Measurements from ENCODE around the gene AMN. TPM values are rescaled to one million over a fixed set of nuclear protein-coding genes. Genes with fewer than 3 reads are reported as not detected.

AMN gene
- total RNA-seq, 1 experiment from 2014 or later, result 5.6 TPM

- no peak for DNase-seq (ENCODE audit: low spot score)
- no peak for TF ChIP-seq EZH2 (IDR thresholded peaks at IDR 0.05; ENCODE audit: borderline replicate concordance, low read depth, low read length, poor library complexity, severe bottlenecking)
- TF ChIP-seq, protein P1, sequence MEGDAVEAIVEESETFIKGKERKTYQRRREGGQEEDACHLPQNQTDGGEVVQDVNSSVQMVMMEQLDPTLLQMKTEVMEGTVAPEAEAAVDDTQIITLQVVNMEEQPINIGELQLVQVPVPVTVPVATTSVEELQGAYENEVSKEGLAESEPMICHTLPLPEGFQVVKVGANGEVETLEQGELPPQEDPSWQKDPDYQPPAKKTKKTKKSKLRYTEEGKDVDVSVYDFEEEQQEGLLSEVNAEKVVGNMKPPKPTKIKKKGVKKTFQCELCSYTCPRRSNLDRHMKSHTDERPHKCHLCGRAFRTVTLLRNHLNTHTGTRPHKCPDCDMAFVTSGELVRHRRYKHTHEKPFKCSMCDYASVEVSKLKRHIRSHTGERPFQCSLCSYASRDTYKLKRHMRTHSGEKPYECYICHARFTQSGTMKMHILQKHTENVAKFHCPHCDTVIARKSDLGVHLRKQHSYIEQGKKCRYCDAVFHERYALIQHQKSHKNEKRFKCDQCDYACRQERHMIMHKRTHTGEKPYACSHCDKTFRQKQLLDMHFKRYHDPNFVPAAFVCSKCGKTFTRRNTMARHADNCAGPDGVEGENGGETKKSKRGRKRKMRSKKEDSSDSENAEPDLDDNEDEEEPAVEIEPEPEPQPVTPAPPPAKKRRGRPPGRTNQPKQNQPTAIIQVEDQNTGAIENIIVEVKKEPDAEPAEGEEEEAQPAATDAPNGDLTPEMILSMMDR (conservative IDR thresholded peaks at IDR 0.05; ENCODE audit: low read depth, low read length), result no peak
Measured at GRCh38 chr14:102965971-102966655, 43.6 kb downstream of the AMN start.

DNA sequence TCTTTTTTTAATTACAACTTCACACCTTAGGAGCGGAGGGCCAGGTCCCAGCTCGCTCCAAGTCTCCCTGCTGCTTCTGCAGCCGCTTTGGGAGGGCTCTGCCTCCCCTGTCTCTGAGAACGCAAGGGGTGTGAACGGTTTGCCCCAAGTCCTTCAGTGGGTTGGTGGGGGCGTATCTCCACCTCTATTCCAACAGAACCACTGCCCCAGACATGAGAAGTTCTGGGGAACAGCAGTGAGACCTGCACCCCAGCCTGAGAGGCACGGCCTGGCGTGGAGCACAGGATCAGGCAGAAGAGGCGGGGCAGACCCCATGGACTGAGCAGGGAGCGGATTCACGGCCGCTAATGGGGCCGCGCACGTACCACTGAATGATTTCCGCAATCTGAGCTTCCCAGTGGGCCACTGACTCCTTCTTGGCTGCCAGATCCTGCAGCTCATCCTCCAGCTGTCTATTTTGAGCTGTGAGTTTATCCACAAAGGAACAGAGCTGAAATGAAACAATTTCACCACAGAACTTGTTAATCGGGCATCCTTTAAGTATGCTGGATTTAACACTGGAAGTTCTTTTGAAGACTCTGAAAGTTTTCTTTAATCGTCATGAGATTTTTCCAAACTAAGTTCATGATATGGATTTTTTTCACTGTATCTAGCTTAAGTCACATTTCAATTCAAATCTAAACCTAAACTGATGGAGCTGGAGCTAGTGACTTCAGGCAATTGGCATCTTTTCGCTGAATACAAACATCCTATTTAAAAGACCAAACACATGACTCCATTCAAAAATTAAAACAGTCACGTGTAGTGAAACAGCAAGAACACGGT is 44.4 kb downstream of the AMN start:
- H3K4me3 ChIP-seq (ENCODE audit: low read depth, low read length, poor library complexity, severe bottlenecking), result no peak overlapping the region
- CTCF ChIA-PET, result no interaction called here
- BruUV-seq (replicated peaks), result no TSS peak
- intact Hi-C loops (cut with micrococcal nuclease; ENCODE audit: unreplicated experiment), result no loop called here
- no peaks in the 10 kb centered on the region for H3K4me1 ChIP-seq (ENCODE audit: insufficient read depth, low read length, poor library complexity, severe bottlenecking)
- no peak for TF ChIP-seq EZH2 (IDR thresholded peaks at IDR 0.05; ENCODE audit: borderline replicate concordance, low read depth, low read length, poor library complexity, severe bottlenecking)
- TF ChIP-seq, protein P1 (conservative IDR thresholded peaks at IDR 0.05; ENCODE audit: low read depth, low read length), result no peak
- no peaks in the 10 kb centered on the region for H3K9me3 ChIP-seq (ENCODE audit: low read depth, low read length, poor library complexity, severe bottlenecking)
- H3K36me3 ChIP-seq (ENCODE audit: insufficient read depth, low read length, poor library complexity, severe bottlenecking), result peaks cover 90% of the 10 kb centered on the region
- H3K27ac ChIP-seq (ENCODE audit: low read depth, low read length, poor library complexity, severe bottlenecking), result no peak overlapping the region
- no peak for DNase-seq (ENCODE audit: low spot score)
- H3K27me3 ChIP-seq (replicated peaks; ENCODE audit: insufficient read depth, low read depth, low read length, poor library complexity), result no peaks in the 10 kb centered on the region
- POLR2A ChIA-PET (ENCODE audit: low non-redundant PET), result no interaction called here

More at GRCh38 chr14:102965971-102966655, 43.6 kb downstream of the AMN start:
- ChIA-PET CTCF (no interaction called here), POLR2A (ENCODE audit: low non-redundant PET) (no interaction called here)
- H3K36me3 ChIP-seq (ENCODE audit: insufficient read depth, low read length, poor library complexity, severe bottlenecking), result peaks cover 89% of the 10 kb centered on the region
- H3K9me3 ChIP-seq (ENCODE audit: low read depth, low read length, poor library complexity, severe bottlenecking), result no peaks in the 10 kb centered on the region
- BruUV-seq (replicated peaks), result no TSS peak
- H3K4me1 ChIP-seq (ENCODE audit: insufficient read depth, low read length, poor library complexity, severe bottlenecking), result no peaks in the 10 kb centered on the region
- H3K27ac ChIP-seq (ENCODE audit: low read depth, low read length, poor library complexity, severe bottlenecking), result no peak overlapping the region
- no peak overlapping the region for H3K4me3 ChIP-seq (ENCODE audit: low read depth, low read length, poor library complexity, severe bottlenecking)
- no peaks in the 10 kb centered on the region for H3K27me3 ChIP-seq (replicated peaks; ENCODE audit: insufficient read depth, low read depth, low read length, poor library complexity)
- intact Hi-C loops (cut with micrococcal nuclease; ENCODE audit: unreplicated experiment), result no loop called here

- intact Hi-C loops (cut with micrococcal nuclease; ENCODE audit: unreplicated experiment), result no loop called here
- no peak for DNase-seq (ENCODE audit: low spot score)
- no TSS peak for BruUV-seq (replicated peaks)
- no peak overlapping the region for H3K4me3 ChIP-seq (ENCODE audit: low read depth, low read length, poor library complexity, severe bottlenecking)
- no peaks in the 10 kb centered on the region for H3K4me1 ChIP-seq (ENCODE audit: insufficient read depth, low read length, poor library complexity, severe bottlenecking)
- CTCF ChIA-PET, result no interaction called here
- H3K27ac ChIP-seq (ENCODE audit: low read depth, low read length, poor library complexity, severe bottlenecking), result no peak overlapping the region
- H3K9me3 ChIP-seq (ENCODE audit: low read depth, low read length, poor library complexity, severe bottlenecking), result no peaks in the 10 kb centered on the region
- TF ChIP-seq EZH2 (IDR thresholded peaks at IDR 0.05; ENCODE audit: borderline replicate concordance, low read depth, low read length, poor library complexity, severe bottlenecking), result no peak
- H3K36me3 ChIP-seq (ENCODE audit: insufficient read depth, low read length, poor library complexity, severe bottlenecking), result peaks cover 88% of the 10 kb centered on the region
- POLR2A ChIA-PET (ENCODE audit: low non-redundant PET), result no interaction called here
- H3K27me3 ChIP-seq (replicated peaks; ENCODE audit: insufficient read depth, low read depth, low read length, poor library complexity), result no peaks in the 10 kb centered on the region
Measured at GRCh38 chr14:102967506-102967795, 45.0 kb downstream of the AMN start.

Measured in A673 (cell line).